ENCODE results near the gene AGO3.

The AGO3 gene

DNA sequence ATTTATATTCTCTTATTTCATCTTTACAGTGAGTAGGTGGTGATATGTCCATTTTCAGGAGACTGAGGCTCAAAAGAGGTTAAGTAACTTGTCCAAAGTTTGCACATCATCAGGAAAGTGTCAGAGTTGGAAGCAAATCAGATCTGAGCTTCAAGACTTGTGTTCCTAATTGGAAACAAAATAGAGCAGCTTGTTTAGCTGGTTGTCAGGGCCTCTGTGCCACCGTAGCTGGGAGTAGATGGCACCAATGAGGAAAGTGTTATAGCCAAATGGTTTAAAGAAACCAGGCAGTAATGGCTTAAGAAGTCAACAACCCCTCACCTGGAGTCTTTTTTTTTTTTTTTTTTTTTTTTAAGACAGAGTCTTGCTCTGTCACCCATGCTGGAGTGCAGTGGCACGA is 28.2 kb upstream of the AGO3 start:
- Histone ChIP-seq H3K36me3 (peaks cover 57 to 91% (median 77%) of the 10 kb centered on the region in 3 donors), H3K27me3 (no peaks in the 10 kb centered on the region), H3K27ac (no peak overlapping the region), H3K4me1 (no peaks in the 10 kb centered on the region), H3K9me3 (no peaks in the 10 kb centered on the region), H3K4me3 (no peak overlapping the region)
- TF ChIP-seq, protein P1, sequence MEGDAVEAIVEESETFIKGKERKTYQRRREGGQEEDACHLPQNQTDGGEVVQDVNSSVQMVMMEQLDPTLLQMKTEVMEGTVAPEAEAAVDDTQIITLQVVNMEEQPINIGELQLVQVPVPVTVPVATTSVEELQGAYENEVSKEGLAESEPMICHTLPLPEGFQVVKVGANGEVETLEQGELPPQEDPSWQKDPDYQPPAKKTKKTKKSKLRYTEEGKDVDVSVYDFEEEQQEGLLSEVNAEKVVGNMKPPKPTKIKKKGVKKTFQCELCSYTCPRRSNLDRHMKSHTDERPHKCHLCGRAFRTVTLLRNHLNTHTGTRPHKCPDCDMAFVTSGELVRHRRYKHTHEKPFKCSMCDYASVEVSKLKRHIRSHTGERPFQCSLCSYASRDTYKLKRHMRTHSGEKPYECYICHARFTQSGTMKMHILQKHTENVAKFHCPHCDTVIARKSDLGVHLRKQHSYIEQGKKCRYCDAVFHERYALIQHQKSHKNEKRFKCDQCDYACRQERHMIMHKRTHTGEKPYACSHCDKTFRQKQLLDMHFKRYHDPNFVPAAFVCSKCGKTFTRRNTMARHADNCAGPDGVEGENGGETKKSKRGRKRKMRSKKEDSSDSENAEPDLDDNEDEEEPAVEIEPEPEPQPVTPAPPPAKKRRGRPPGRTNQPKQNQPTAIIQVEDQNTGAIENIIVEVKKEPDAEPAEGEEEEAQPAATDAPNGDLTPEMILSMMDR (IDR thresholded peaks at IDR 0.05): no peak
- intact Hi-C loops (cut with DNase I; ENCODE audit: low total_unique reads): no loop called here
- DNase-seq: no peak

DNA sequence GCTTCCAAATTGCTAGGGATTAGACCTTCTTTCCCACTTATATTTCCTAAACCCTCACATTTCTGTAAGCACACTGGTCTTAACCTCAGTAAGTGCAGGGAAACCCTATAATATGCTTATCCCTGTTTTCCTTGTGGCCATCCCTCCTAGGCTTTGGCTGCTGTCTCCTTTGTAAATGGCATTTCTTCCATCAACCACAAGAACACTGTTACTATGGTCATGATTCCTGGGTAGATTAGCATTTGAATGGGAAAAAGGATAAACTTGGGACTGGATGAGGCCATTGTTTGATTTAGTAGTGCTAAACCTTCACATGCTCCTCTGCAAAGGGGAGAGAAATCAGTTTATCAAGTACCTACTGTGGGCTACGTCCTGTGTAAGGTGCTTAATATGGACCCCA is 16.2 kb upstream of the AGO3 start:
- H3K4me3 ChIP-seq: no peak overlapping the region
- H3K27ac ChIP-seq: no peak overlapping the region
- no peaks in the 10 kb centered on the region for H3K4me1 ChIP-seq
- TF ChIP-seq, protein P1 (IDR thresholded peaks at IDR 0.05): no peak
- no peaks in the 10 kb centered on the region for H3K27me3 ChIP-seq
- no peak for DNase-seq
- H3K9me3 ChIP-seq: no peaks in the 10 kb centered on the region
- H3K36me3 ChIP-seq: peaks cover 73 to 100% (median 89%) of the 10 kb centered on the region in 3 donors
- intact Hi-C loops (cut with DNase I; ENCODE audit: low total_unique reads): no loop called here

DNA sequence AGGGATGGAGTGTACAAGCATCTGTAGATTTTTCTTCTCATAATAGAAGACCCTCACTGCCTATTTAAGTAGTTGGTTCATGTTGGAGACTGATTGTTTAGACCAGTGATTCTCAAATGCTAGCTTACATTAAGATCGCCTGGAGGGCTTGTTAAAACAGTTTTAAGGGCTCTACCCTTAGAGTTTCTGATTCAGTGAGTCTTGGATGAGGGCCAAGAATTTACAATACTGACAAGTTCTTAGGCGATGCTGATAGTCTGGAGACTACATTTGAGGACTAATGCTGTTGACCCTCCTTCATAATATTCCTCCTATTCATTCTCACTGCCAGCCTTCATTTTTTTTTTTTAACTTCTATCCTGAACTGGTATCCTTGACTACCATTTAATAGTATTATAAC is 15.2 kb upstream of the AGO3 start:
- Histone ChIP-seq H3K4me1 (no peaks in the 10 kb centered on the region), H3K27ac (no peak overlapping the region), H3K27me3 (no peaks in the 10 kb centered on the region), H3K36me3 (peaks cover 75 to 100% (median 92%) of the 10 kb centered on the region in 3 donors), H3K4me3 (no peak overlapping the region), H3K9me3 (no peaks in the 10 kb centered on the region)
- TF ChIP-seq, protein P1 (IDR thresholded peaks at IDR 0.05): no peak
- no peak for DNase-seq
- intact Hi-C loops (cut with DNase I; ENCODE audit: low total_unique reads): no loop called here

DNA sequence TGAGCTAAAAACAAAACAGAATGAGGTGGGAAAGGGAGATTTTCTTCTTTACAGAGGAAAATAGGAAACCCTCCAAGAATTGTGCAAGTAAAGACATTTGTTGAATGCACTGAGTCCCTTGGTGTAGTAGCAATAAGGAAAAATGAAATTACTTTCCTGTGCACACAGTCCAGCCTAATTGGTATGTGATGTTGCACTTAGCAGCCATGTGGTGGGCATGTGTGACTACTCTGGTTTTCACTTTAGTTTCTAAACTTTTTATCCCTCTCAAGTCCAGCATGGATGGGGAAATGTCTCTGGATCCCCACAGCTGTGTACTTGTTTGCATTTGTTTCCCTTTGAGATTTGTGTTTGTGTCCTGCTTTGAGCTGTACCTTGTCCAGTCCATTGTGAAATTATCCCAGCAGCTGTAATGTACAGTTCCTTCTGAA is 7.1 kb upstream of the AGO3 start:
- H3K4me3 ChIP-seq: no peak overlapping the region
- H3K4me1 ChIP-seq: no peaks in the 10 kb centered on the region
- TF ChIP-seq, protein P1 (IDR thresholded peaks at IDR 0.05): no peak
- DNase-seq: no peak
- no peak overlapping the region for H3K27ac ChIP-seq
- intact Hi-C loops (cut with DNase I; ENCODE audit: low total_unique reads): no loop called here
- H3K9me3 ChIP-seq: no peaks in the 10 kb centered on the region
- peaks cover 16 to 47% (median 27%) of the 10 kb centered on the region in 3 donors for H3K36me3 ChIP-seq
- no peaks in the 10 kb centered on the region for H3K27me3 ChIP-seq

DNA sequence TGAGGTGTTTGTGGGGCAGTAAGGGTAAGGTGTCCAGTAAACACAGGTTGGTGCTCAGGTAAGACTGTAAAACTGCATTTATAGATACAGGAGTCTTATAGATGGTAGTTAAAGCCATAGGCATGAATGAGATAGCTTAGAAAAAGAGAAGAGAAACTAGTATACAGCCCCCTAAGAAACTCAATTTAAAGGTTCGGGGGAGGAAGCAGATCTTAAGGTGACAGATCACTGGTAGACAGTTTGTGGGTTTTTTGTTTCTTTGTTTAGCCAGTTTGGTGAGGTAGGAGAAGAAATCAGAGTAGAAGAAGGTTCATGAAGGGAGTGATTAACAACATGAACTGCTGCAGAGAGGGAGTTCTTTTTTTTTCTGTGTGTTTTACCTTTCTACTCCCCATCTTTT is 6.1 kb upstream of the AGO3 start:
- intact Hi-C loops (cut with DNase I; ENCODE audit: low total_unique reads): no loop called here
- no peak overlapping the region for H3K4me3 ChIP-seq

More for the DNA sequence above, 6.1 kb upstream of the AGO3 start:
- TF ChIP-seq, protein P1 (IDR thresholded peaks at IDR 0.05): no peak
- Histone ChIP-seq H3K27ac (no peak overlapping the region), H3K27me3 (no peaks in the 10 kb centered on the region), H3K36me3 (peaks cover 5 to 37% (median 17%) of the 10 kb centered on the region in 3 donors), H3K9me3 (no peaks in the 10 kb centered on the region), H3K4me1 (peaks cover 0 to 3% (median 0%) of the 10 kb centered on the region in 4 donors)
- DNase-seq: no peak
